CD14-positive monocyte (primary cell): ENCODE results near the gene RNF175. TPM values are rescaled to one million over a fixed set of nuclear protein-coding genes. Genes with fewer than 3 reads are reported as not detected.

ENCODE experiments used
- DNase-seq, 3 donors: peaks; one replicate each; pipeline ENCODE4 v3.0.0-alpha.2; 2011 to 2022
- H2AFZ ChIP-seq: 2 replicates; pipeline ENCODE4 v1.6.0; 2012; ENCODE audit warnings: mild to moderate bottlenecking, low read depth, low read length, inconsistent platforms; ENCODE audit not compliant: insufficient read depth, poor library complexity, severe bottlenecking
- H3K27ac ChIP-seq, 2 donors: 1 replicate in 1 of 2; 2 replicates in 1 of 2; pipeline ENCODE4 v1.5.1; 2012 to 2013; ENCODE audit warnings: low read length in 2 of 2, control low read depth in 1 of 2, inconsistent platforms in 1 of 2, low read depth in 1 of 2, mild to moderate bottlenecking in 1 of 2
- H3K27me3 ChIP-seq, 2 donors: one replicate each; pipeline versions ENCODE4 v1.6.0 to v1.6.1; 2011 to 2013; ENCODE audit warnings: low read length in 2 of 2; ENCODE audit not compliant: control insufficient read depth in 2 of 2, insufficient read depth in 2 of 2
- H3K36me3 ChIP-seq, 2 donors: replicated peaks in 1 of 2; 1 replicate in 1 of 2; 2 replicates in 1 of 2; pipeline versions ENCODE4 v1.5.1 to v1.6.1; 2012 to 2013; ENCODE audit warnings: low read length in 2 of 2, control low read depth in 1 of 2, inconsistent platforms in 1 of 2, mild to moderate bottlenecking in 1 of 2; ENCODE audit not compliant: insufficient read depth in 2 of 2, control insufficient read depth in 1 of 2
- H3K4me1 ChIP-seq, 2 donors: 1 replicate in 1 of 2; 2 replicates in 1 of 2; pipeline versions ENCODE4 v1.5.1 to v1.6.1; 2012 to 2013; ENCODE audit warnings: low read length in 2 of 2, control low read depth in 1 of 2, inconsistent platforms in 1 of 2, mild to moderate bottlenecking in 1 of 2, moderate library complexity in 1 of 2; ENCODE audit not compliant: insufficient read depth in 2 of 2, control insufficient read depth in 1 of 2
- H3K4me2 ChIP-seq: replicated peaks from 2 replicates; pipeline ENCODE3; 2012; ENCODE audit warnings: low read length, moderate library complexity, mild to moderate bottlenecking; ENCODE audit not compliant: poor library complexity, severe bottlenecking; ENCODE audit errors: extremely low read depth
- H3K4me3 ChIP-seq, 3 experiments: fragments of 200-600 bp in 1 of 3; sonication (generic) in 1 of 3; replicated peaks in 1 of 3; 1 replicate in 2 of 3; 2 replicates in 1 of 3; pipeline ENCODE4 v1.5.1; 2011 to 2013; ENCODE audit warnings: low read length in 3 of 3, mild to moderate bottlenecking in 3 of 3, control low read depth in 2 of 3, low read depth in 2 of 3, inconsistent platforms in 1 of 3, moderate library complexity in 1 of 3
- H3K79me2 ChIP-seq: 2 replicates; pipeline ENCODE4 v1.6.0; 2012; ENCODE audit warnings: mild to moderate bottlenecking, control low read depth, inconsistent platforms, low read length, moderate library complexity; ENCODE audit not compliant: insufficient read depth
- H3K9ac ChIP-seq: 2 replicates; pipeline ENCODE4 v1.6.0; 2017; ENCODE audit warnings: low read length, mild to moderate bottlenecking; ENCODE audit not compliant: insufficient read depth, poor library complexity, severe bottlenecking
- H3K9me3 ChIP-seq, 2 donors: replicated peaks in 1 of 2; 1 replicate in 1 of 2; 2 replicates in 1 of 2; pipeline versions ENCODE4 v1.5.1 to v1.6.1; 2012 to 2013; ENCODE audit warnings: low read length in 2 of 2, control low read depth in 1 of 2; ENCODE audit not compliant: control insufficient read depth in 1 of 2, insufficient read depth in 1 of 2
- H4K20me1 ChIP-seq: 2 replicates; pipeline ENCODE4 v1.6.0; 2012; ENCODE audit warnings: mild to moderate bottlenecking, low read length, control low read depth, moderate library complexity; ENCODE audit not compliant: insufficient read depth
- H3K27ac Mint-ChIP-seq, 7 donors: one replicate each; pipeline ENCODE4 v1.8.0; 2020; ENCODE audit warnings: mild to moderate bottlenecking in 7 of 7, mixed read lengths in 7 of 7, moderate library complexity in 6 of 7, inconsistent platforms in 2 of 7
- H3K27me3 Mint-ChIP-seq, 3 donors: one replicate each; pipeline ENCODE4 v1.8.0; 2021 to 2022; ENCODE audit warnings: low read depth in 3 of 3, mild to moderate bottlenecking in 3 of 3, mixed read lengths in 3 of 3, moderate library complexity in 3 of 3, inconsistent platforms in 1 of 3
- H3K36me3 Mint-ChIP-seq, 2 donors: one replicate each; pipeline ENCODE4 v1.8.0; 2020; ENCODE audit warnings: mixed read lengths in 2 of 2, inconsistent platforms in 1 of 2, mild to moderate bottlenecking in 1 of 2
- H3K4me1 Mint-ChIP-seq: one replicate; pipeline ENCODE4 v1.8.0; 2020; ENCODE audit warnings: mild to moderate bottlenecking, mixed read lengths
- H3K4me3 Mint-ChIP-seq, 2 donors: one replicate each; pipeline ENCODE4 v1.8.0; 2020; ENCODE audit warnings: mild to moderate bottlenecking in 2 of 2, mixed read lengths in 2 of 2, moderate library complexity in 1 of 2
- H3K9me3 Mint-ChIP-seq, 7 donors: one replicate each; pipeline ENCODE4 v1.8.0; 2020 to 2022; ENCODE audit warnings: mixed read lengths in 7 of 7, mild to moderate bottlenecking in 6 of 7, moderate library complexity in 6 of 7, inconsistent platforms in 2 of 7
- CTCF ChIP-seq: fragments of 200-600 bp; IDR thresholded peaks from one replicate; pipeline ENCODE4 v1.8.0; 2022; ENCODE audit warnings: antibody characterized with exemption, mild to moderate bottlenecking
- WGBS: methylation state at CpG from one replicate; pipeline ENCODE4 v1.1.5; 2013; ENCODE audit warnings: missing lambda C conversion rate; ENCODE audit not compliant: insufficient coverage; 5-methylcytosine and 5-hydroxymethylcytosine counted together
- intact Hi-C, 2 donors: fragments of 100-400 bp; cut with micrococcal nuclease; formaldehyde crosslinking; loops; one replicate each; pipeline versions ENCODE4 v1.15.0 to v1.15.1; 2023
- polyA plus RNA-seq, 3 donors: library from polyadenylated mRNA; depleted of rRNA in 1 of 3; unstranded in 2 of 3; stranded (reverse) in 1 of 3; fragments of 300-500 nt in 2 of 3; fragments of >200 nt in 1 of 3; fragmentation: Illumina TruSeq in 2 of 3; gene quantifications; 1 replicate in 2 of 3; 2 replicates in 1 of 3; pipeline ENCODE4 v1.2.3, GENCODE V29; 2012 to 2021

The RNF175 gene
- polyA plus RNA-seq, 3 donors = 0.36 to 0.91 (median 0.55) TPM

- peak; percentile 63 to 91 (median 70) for DNase-seq
- Histone ChIP-seq H3K9me3 (peaks cover 7 to 8% of the 10 kb centered on the region in 2 donors), H3K36me3 (peaks cover 0 to 6% of the 10 kb centered on the region in 2 donors), H3K4me1 (peaks cover 30 to 38% of the 10 kb centered on the region in 2 donors), H3K9ac (no peak overlapping the region), H4K20me1 (no peaks in the 10 kb centered on the region), H3K79me2 (no peaks in the 10 kb centered on the region), H3K4me3 (no peak overlapping the region), H3K27me3 (no peaks in the 10 kb centered on the region), H3K27ac (peak overlapping the region; percentile 42 to 43), H2AFZ (no peak overlapping the region), H3K4me2 (no peak overlapping the region)
- peaks cover 15 to 29% (median 18%) of the 10 kb centered on the region in 7 donors for H3K9me3 Mint-ChIP-seq
- peaks cover 35% of the 10 kb centered on the region for H3K4me1 Mint-ChIP-seq
- TF ChIP-seq CTCF = no peak
- no peak overlapping the region for H3K4me3 Mint-ChIP-seq
- peak overlapping the region in 3 of 7 donors; percentile 41 to 78 (median 54) for H3K27ac Mint-ChIP-seq
- WGBS = no CpG with 5 or more reads among the region's 1 CpG
- H3K36me3 Mint-ChIP-seq = peaks cover 3 to 5% of the 10 kb centered on the region in 2 donors
- no peaks in the 10 kb centered on the region for H3K27me3 Mint-ChIP-seq
- intact Hi-C loops = loop anchor here in 1 of 2 donors (2.0 kb wide), 1 partner anchor 14 kb away; no protein-coding TSS in a partner anchor
Observed at GRCh38 chr4:153676984-153677383, 82.8 kb downstream of the RNF175 start.

- Histone ChIP-seq H3K36me3 (peaks cover 0 to 6% of the 10 kb centered on the region in 2 donors), H3K4me1 (peaks cover 30 to 38% of the 10 kb centered on the region in 2 donors), H3K79me2 (no peaks in the 10 kb centered on the region), H3K4me2 (no peak overlapping the region), H4K20me1 (no peaks in the 10 kb centered on the region), H3K4me3 (no peak overlapping the region), H3K27ac (peak overlapping the region in 1 of 2 donors; percentile 43), H3K9me3 (peaks cover 7 to 8% of the 10 kb centered on the region in 2 donors), H2AFZ (no peak overlapping the region), H3K9ac (no peak overlapping the region), H3K27me3 (no peaks in the 10 kb centered on the region)
- H3K4me1 Mint-ChIP-seq = peaks cover 35% of the 10 kb centered on the region
- no peaks in the 10 kb centered on the region for H3K27me3 Mint-ChIP-seq
- peak overlapping the region in 5 of 7 donors; percentile 33 to 86 (median 60) for H3K27ac Mint-ChIP-seq
- peaks cover 3 to 5% of the 10 kb centered on the region in 2 donors for H3K36me3 Mint-ChIP-seq
- WGBS = 100% methylated on average over 1 of the region's 5 CpGs
- no peak overlapping the region for H3K4me3 Mint-ChIP-seq
- DNase-seq = peak in 2 of 3 donors; percentile 34 to 74
- intact Hi-C loops = loop anchor here in 1 of 2 donors (2.0 kb wide), 1 partner anchor 14 kb away; no protein-coding TSS in a partner anchor
- no peak for TF ChIP-seq CTCF
- H3K9me3 Mint-ChIP-seq = peaks cover 14 to 32% (median 19%) of the 10 kb centered on the region in 7 donors
Observed at GRCh38 chr4:153676486-153676885, 83.3 kb downstream of the RNF175 start.
